Effector memory CD4-positive, alpha-beta T cell (primary cell): ENCODE measurements around the gene ANKS1B.

ENCODE experiments used
- DNase-seq, 3 donors: peaks; one replicate each; pipeline ENCODE4 v3.0.0-alpha.2; 2020
- H3K27ac ChIP-seq: 2 replicates; pipeline ENCODE4 v1.7.0; 2013; ENCODE audit warnings: mild to moderate bottlenecking, low read length, moderate library complexity; ENCODE audit not compliant: insufficient read depth, poor library complexity, severe bottlenecking
- H3K27me3 ChIP-seq: replicated peaks from 2 replicates; pipeline ENCODE4 v1.7.0; 2013; ENCODE audit warnings: mild to moderate bottlenecking, low read length; ENCODE audit not compliant: insufficient read depth, control insufficient read depth, poor library complexity, severe bottlenecking
- H3K36me3 ChIP-seq: 2 replicates; pipeline ENCODE4 v1.7.0; 2013; ENCODE audit warnings: mild to moderate bottlenecking, low read length, moderate library complexity; ENCODE audit not compliant: control insufficient read depth, insufficient read depth
- H3K4me1 ChIP-seq: 2 replicates; pipeline ENCODE4 v1.7.0; 2013; ENCODE audit warnings: low read length, mild to moderate bottlenecking; ENCODE audit not compliant: control insufficient read depth, insufficient read depth, poor library complexity, severe bottlenecking
- H3K4me3 ChIP-seq: 2 replicates; pipeline ENCODE4 v1.7.0; 2013; ENCODE audit warnings: low read length, low read depth, mild to moderate bottlenecking; ENCODE audit not compliant: insufficient read depth, poor library complexity, severe bottlenecking
- H3K9me3 ChIP-seq: 2 replicates; pipeline ENCODE4 v1.7.0; 2013; ENCODE audit warnings: mild to moderate bottlenecking, low read length, moderate library complexity; ENCODE audit not compliant: control insufficient read depth

The ANKS1B gene

DNA sequence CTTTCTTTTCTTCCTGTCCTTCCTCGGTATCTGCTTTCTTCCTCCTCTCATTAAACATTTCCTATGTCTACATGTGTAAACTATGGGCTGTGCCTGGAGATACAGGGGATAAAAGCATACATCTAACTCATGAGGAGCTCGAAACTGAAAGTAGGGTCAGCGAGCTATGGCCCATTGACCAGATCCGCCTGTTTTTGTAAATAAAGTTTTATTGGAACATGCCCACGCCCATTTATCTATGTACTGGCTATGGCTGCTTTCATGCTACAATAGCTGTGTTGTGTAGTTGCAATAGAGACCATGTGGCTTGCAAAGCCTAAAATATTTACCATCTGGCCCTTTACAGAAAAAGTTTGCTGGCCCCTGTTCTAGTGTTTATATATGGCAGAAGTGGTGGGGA lies 838.0 kb downstream of the ANKS1B start:
- Histone ChIP-seq H3K4me1 (no peaks in the 10 kb centered on the region), H3K27ac (no peak overlapping the region), H3K36me3 (no peaks in the 10 kb centered on the region), H3K27me3 (no peaks in the 10 kb centered on the region), H3K9me3 (no peaks in the 10 kb centered on the region), H3K4me3 (no peak overlapping the region)
- DNase-seq, result no peak

DNA sequence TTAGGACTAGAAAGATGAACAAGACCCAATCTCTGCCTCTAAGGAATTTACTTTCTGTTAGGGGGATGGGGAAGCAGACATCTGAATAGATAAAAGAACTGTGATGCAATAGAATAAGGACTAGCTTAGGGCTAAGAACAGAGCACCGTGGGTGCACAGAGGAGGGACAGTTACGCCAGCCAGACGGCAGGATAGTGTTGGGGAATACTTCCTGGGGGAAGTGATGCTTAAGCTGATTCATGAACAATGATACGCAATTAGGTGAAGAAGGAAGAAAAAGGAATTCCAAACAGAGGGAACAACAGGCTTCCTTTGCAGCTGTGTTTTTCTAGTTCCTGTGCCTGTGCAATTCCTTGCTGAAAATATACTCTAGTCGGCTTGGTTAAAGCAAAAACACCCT lies 838.6 kb downstream of the ANKS1B start:
- no peaks in the 10 kb centered on the region for H3K27me3 ChIP-seq
- H3K27ac ChIP-seq, result no peak overlapping the region
- DNase-seq, result no peak
- no peak overlapping the region for H3K4me3 ChIP-seq
- no peaks in the 10 kb centered on the region for H3K36me3 ChIP-seq
- no peaks in the 10 kb centered on the region for H3K9me3 ChIP-seq
- H3K4me1 ChIP-seq, result no peaks in the 10 kb centered on the region

DNA sequence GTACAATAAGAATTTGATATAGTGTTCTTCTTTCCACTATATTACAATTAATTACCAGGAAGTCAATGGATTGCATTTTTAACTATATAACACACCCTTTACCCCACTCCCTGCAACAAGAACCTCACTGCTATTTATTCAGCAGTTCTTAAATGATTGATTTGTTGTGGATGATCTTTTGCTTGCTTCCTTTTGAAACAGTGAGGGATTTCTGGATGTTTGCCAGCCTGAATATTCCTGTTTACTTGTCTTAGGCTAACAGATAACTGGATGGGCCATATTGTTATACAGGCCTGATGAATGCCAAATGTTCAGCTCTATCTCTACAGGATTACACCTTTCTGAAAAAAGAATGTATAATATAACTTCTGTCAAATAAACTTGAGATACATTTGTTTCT lies 842.1 kb downstream of the ANKS1B start:
- H3K36me3 ChIP-seq, result no peaks in the 10 kb centered on the region
- no peak for DNase-seq
- H3K27ac ChIP-seq, result no peak overlapping the region
- H3K4me1 ChIP-seq, result no peaks in the 10 kb centered on the region
- no peak overlapping the region for H3K4me3 ChIP-seq
- no peaks in the 10 kb centered on the region for H3K9me3 ChIP-seq
- no peaks in the 10 kb centered on the region for H3K27me3 ChIP-seq

- DNase-seq, result no peak
- H3K27ac ChIP-seq, result no peak overlapping the region
- no peaks in the 10 kb centered on the region for H3K9me3 ChIP-seq
- no peaks in the 10 kb centered on the region for H3K27me3 ChIP-seq
- no peaks in the 10 kb centered on the region for H3K36me3 ChIP-seq
- H3K4me1 ChIP-seq, result no peaks in the 10 kb centered on the region
- no peak overlapping the region for H3K4me3 ChIP-seq
These were observed 844.6 kb downstream of the ANKS1B start for GRCh38 chr12:99140017-99140720.

DNA sequence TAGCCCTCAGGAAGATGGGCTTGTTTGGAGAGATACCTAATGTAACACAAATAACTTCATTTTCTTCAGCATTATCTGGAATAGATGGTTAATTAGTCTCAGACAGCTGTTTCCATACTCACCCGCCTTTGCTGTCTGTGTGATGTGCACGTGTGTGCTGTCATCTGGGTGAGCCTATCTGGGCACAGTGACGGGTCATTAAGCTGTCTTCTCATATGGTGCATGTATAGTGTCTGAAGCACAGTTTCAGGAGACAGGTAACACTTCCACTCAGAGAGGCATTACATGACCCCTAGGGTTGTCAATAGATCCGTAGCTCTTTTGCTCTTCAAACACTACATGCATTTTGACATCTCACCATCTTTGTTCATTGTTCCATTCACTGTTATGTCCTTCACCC lies 846.3 kb downstream of the ANKS1B start:
- Histone ChIP-seq H3K27me3 (no peaks in the 10 kb centered on the region), H3K4me3 (no peak overlapping the region), H3K27ac (no peak overlapping the region), H3K4me1 (no peaks in the 10 kb centered on the region), H3K9me3 (no peaks in the 10 kb centered on the region), H3K36me3 (no peaks in the 10 kb centered on the region)
- DNase-seq, result no peak

DNA sequence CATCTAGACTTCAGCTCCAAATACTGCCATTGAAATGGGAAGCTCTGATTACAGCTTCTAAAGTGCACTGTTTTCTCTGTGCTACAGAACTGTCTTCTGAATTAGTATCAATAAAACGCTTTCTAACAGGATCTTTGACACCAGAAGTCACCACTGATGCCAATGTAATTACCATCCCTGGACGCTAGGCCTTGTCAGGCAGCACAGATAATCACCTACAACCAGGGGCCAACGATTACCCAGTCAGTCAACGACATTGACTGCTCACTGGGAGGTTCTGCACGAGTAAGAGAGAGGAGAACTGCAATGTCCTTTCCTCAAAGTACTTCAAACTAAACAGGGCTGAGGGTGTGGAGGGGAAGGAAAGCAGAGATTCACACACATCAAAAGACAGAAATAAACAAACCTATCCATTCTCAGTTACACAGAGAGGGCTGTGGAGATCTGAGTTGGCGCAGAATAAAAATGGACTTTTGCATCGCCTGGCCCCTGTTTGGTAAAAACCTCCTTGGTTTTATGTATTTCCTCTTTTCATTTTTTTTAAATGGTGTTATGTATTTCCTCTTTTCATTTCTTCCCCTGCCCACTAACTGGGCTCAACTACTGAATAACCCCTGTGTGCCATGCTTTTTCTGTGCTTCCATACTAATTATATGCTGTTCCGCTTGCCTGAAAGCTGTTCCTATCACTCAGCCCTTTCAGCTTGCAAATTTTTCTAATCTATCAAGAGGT lies 847.4 kb downstream of the ANKS1B start:
- Histone ChIP-seq H3K4me1 (no peaks in the 10 kb centered on the region), H3K36me3 (no peaks in the 10 kb centered on the region), H3K9me3 (no peaks in the 10 kb centered on the region)

DNA sequence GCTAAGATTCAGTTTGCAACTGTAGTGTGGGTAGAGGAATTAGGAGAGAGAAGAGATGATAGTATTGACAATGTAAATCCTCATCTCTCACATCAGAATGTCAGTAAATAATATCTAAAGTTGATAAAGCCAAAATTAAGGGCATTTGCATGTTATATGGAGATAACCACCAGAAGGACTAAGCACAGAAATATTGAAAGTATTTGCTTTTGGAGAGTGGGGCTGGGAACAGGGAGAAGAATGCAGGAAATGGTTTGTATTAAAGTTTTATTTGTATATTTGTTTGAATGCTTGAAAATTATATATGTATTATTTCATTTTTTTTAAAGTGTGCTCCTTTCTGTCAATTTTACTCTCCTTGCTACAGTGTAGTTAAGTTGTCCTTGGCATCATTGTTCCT lies 848.2 kb downstream of the ANKS1B start:
- no peak overlapping the region for H3K4me3 ChIP-seq
- H3K4me1 ChIP-seq, result no peaks in the 10 kb centered on the region
- H3K36me3 ChIP-seq, result no peaks in the 10 kb centered on the region
- no peak overlapping the region for H3K27ac ChIP-seq
- no peaks in the 10 kb centered on the region for H3K27me3 ChIP-seq
- DNase-seq, result no peak
- H3K9me3 ChIP-seq, result no peaks in the 10 kb centered on the region

More for the DNA sequence above, 847.4 kb downstream of the ANKS1B start:
- no peak overlapping the region for H3K4me3 ChIP-seq
- no peaks in the 10 kb centered on the region for H3K27me3 ChIP-seq
- no peak for DNase-seq
- H3K27ac ChIP-seq, result no peak overlapping the region

GRCh38 chr12:99135376-99135775 lies 849.4 kb downstream of the ANKS1B start:
- H3K36me3 ChIP-seq, result no peaks in the 10 kb centered on the region

GRCh38 chr12:99133401-99133800 lies 851.3 kb downstream of the ANKS1B start:
- no peak overlapping the region for H3K4me3 ChIP-seq
- H3K27me3 ChIP-seq, result no peaks in the 10 kb centered on the region
- H3K4me1 ChIP-seq, result no peaks in the 10 kb centered on the region
- H3K27ac ChIP-seq, result no peak overlapping the region
- no peaks in the 10 kb centered on the region for H3K9me3 ChIP-seq
- H3K36me3 ChIP-seq, result no peaks in the 10 kb centered on the region
- DNase-seq, result no peak

More at GRCh38 chr12:99135376-99135775, 849.4 kb downstream of the ANKS1B start:
- no peak for DNase-seq
- no peaks in the 10 kb centered on the region for H3K9me3 ChIP-seq
- H3K27ac ChIP-seq, result no peak overlapping the region
- H3K4me1 ChIP-seq, result no peaks in the 10 kb centered on the region
- H3K4me3 ChIP-seq, result no peak overlapping the region
- no peaks in the 10 kb centered on the region for H3K27me3 ChIP-seq

DNA sequence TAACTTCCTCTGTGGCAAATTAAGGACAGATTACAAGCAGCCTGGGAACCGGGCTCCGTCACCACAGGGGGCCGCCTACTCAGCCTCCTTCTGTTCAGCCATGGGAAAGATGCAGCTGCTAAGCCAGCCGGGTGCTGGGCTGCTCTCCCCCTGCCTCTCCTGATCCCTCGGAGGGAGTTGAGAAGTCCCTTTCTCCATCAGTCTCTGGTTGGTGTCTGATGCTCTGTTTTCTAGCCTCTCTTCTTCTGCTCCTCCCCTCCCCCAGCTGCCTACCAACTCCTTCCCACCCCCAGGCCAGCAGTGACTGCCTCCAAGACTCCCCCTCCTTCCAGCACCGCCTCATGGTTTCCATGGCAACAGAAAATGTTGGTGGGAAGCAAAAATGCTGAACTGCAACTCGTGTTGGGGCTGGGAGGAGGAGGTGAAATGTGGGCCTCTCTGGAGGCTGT lies 853.0 kb downstream of the ANKS1B start:
- no peak for DNase-seq
- Histone ChIP-seq H3K36me3 (no peaks in the 10 kb centered on the region), H3K4me1 (no peaks in the 10 kb centered on the region), H3K27me3 (no peaks in the 10 kb centered on the region), H3K4me3 (no peak overlapping the region), H3K9me3 (no peaks in the 10 kb centered on the region), H3K27ac (no peak overlapping the region)
